Endothelial cell of umbilical vein (primary cell): ENCODE data around the gene VSTM2B.

Source experiments
- POLR2A ChIP-seq: IDR thresholded peaks from 2 replicates; pipeline ENCODE4 v1.6.1; 2012; ENCODE audit warnings: low read depth, mild to moderate bottlenecking, control low read depth, low read length
- POLR2AphosphoS5 ChIP-seq: IDR thresholded peaks from 2 replicates; pipeline ENCODE4 v1.6.1; 2012; ENCODE audit warnings: low read depth, mild to moderate bottlenecking, control low read depth, low read length, moderate library complexity; ENCODE audit not compliant: insufficient read depth
- TF ChIP-seq, protein P1 (sequence below), 2 donors: IDR thresholded peaks; 1 replicate in 1 of 2; 2 replicates in 1 of 2; pipeline ENCODE4 v1.5.1; 2011; ENCODE audit warnings: low read length in 2 of 2, mild to moderate bottlenecking in 2 of 2, moderate library complexity in 2 of 2, control low read depth in 1 of 2, inconsistent platforms in 1 of 2, low read depth in 1 of 2; ENCODE audit not compliant: insufficient read depth in 1 of 2; ENCODE audit errors: extremely low read depth in 1 of 2

DNA sequence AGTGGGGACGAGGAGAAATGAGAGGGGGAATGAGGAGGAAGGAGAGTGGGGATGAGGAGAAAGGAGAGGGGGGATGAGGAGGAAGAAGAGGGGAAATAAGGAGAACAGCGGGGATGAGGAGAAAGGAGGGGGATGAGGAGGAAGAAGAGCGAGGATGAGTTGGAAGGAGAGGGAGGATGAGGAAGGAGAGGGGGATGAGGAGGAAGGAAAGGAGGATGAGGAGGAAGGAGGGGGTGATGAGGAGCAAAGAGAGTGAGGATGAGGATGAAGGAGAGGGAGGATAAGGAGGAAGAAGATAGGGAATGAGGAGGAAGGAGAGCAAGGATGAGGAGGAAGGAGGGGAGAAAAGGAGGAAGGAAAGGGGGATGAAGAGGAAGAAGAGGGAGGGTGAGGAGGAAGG, 14.0 kb upstream of the VSTM2B start:
- TF ChIP-seq, protein P1, sequence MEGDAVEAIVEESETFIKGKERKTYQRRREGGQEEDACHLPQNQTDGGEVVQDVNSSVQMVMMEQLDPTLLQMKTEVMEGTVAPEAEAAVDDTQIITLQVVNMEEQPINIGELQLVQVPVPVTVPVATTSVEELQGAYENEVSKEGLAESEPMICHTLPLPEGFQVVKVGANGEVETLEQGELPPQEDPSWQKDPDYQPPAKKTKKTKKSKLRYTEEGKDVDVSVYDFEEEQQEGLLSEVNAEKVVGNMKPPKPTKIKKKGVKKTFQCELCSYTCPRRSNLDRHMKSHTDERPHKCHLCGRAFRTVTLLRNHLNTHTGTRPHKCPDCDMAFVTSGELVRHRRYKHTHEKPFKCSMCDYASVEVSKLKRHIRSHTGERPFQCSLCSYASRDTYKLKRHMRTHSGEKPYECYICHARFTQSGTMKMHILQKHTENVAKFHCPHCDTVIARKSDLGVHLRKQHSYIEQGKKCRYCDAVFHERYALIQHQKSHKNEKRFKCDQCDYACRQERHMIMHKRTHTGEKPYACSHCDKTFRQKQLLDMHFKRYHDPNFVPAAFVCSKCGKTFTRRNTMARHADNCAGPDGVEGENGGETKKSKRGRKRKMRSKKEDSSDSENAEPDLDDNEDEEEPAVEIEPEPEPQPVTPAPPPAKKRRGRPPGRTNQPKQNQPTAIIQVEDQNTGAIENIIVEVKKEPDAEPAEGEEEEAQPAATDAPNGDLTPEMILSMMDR (IDR thresholded peaks at IDR 0.05; ENCODE audit: extremely low read depth in 1 of 2, insufficient read depth in 1 of 2, low read depth in 1 of 2, low read length in 2 of 2), result no peak
- TF ChIP-seq POLR2AphosphoS5, result no peak
- TF ChIP-seq POLR2A, result no peak
